H9 (cell line): ENCODE results near the gene ZNF738. TPM values are rescaled to one million over a fixed set of nuclear protein-coding genes. Genes with fewer than 3 reads are reported as not detected.

Source experiments
- DNase-seq: peaks from one replicate; pipeline ENCODE4 v3.0.0-alpha.2; 2017
- H2AFZ ChIP-seq: one replicate; pipeline ENCODE4 v1.6.1; 2013; ENCODE audit warnings: mild to moderate bottlenecking, low read length, control low read depth, moderate library complexity
- H2AK5ac ChIP-seq: 2 replicates; pipeline ENCODE4 v1.6.1; 2013; ENCODE audit warnings: low read length, control low read depth, mixed read lengths; ENCODE audit not compliant: insufficient read length
- H2BK120ac ChIP-seq: one replicate; pipeline ENCODE4 v1.6.1; 2013; ENCODE audit warnings: low read depth, mild to moderate bottlenecking, low read length, control low read depth, inconsistent platforms; ENCODE audit not compliant: poor library complexity, severe bottlenecking
- H2BK12ac ChIP-seq: 2 replicates; pipeline ENCODE4 v1.6.1; 2013; ENCODE audit warnings: low read length, control low read depth, mixed read lengths, low read depth; ENCODE audit not compliant: insufficient read length
- H2BK15ac ChIP-seq: 2 replicates; pipeline ENCODE4 v1.6.1; 2013; ENCODE audit warnings: low read depth, low read length, control low read depth
- H2BK20ac ChIP-seq: one replicate; pipeline ENCODE4 v1.6.1; 2013; ENCODE audit warnings: low read depth, mild to moderate bottlenecking, low read length, control low read depth, inconsistent platforms; ENCODE audit not compliant: poor library complexity, severe bottlenecking
- H2BK5ac ChIP-seq: 2 replicates; pipeline ENCODE4 v1.6.1; 2013; ENCODE audit warnings: low read length, control low read depth, mixed read lengths; ENCODE audit not compliant: insufficient read length
- H3K14ac ChIP-seq: 2 replicates; pipeline ENCODE4 v1.6.1; 2013; ENCODE audit warnings: low read length, control low read depth; ENCODE audit not compliant: insufficient read depth
- H3K18ac ChIP-seq: 2 replicates; pipeline ENCODE4 v1.6.1; 2013; ENCODE audit warnings: low read depth, mild to moderate bottlenecking, mixed read lengths, low read length, control low read depth; ENCODE audit not compliant: insufficient read length
- H3K23ac ChIP-seq: 2 replicates; pipeline ENCODE4 v1.6.1; 2013; ENCODE audit warnings: low read length, control low read depth, mixed read lengths, low read depth; ENCODE audit not compliant: insufficient read length
- H3K23me2 ChIP-seq: 2 replicates; pipeline ENCODE4 v1.6.1; 2013; ENCODE audit warnings: low read depth, mild to moderate bottlenecking, mixed read lengths, low read length, control low read depth; ENCODE audit not compliant: insufficient read length, poor library complexity, severe bottlenecking
- H3K27ac ChIP-seq: 2 replicates; pipeline ENCODE4 v1.5.1; 2013; ENCODE audit warnings: low read length, control low read depth, mixed read lengths, low read depth; ENCODE audit not compliant: insufficient read length
- H3K27me3 ChIP-seq: 2 replicates; pipeline ENCODE4 v1.6.1; 2013; ENCODE audit warnings: low read length, control low read depth, inconsistent platforms; ENCODE audit not compliant: insufficient read depth
- H3K4ac ChIP-seq: 2 replicates; pipeline ENCODE4 v1.6.1; 2013; ENCODE audit warnings: low read depth, mild to moderate bottlenecking, control low read depth, inconsistent platforms, low read length, moderate library complexity
- H3K4me1 ChIP-seq: 2 replicates; pipeline ENCODE4 v1.6.1; 2013; ENCODE audit warnings: low read length, control low read depth, inconsistent platforms; ENCODE audit not compliant: insufficient read depth
- H3K4me2 ChIP-seq: 2 replicates; pipeline ENCODE4 v1.6.1; 2013; ENCODE audit warnings: low read length, control low read depth, mixed read lengths; ENCODE audit not compliant: insufficient read length, insufficient read depth
- H3K56ac ChIP-seq: 2 replicates; pipeline ENCODE4 v1.6.1; 2013; ENCODE audit warnings: low read depth, mild to moderate bottlenecking, mixed read lengths, low read length, control low read depth; ENCODE audit not compliant: insufficient read length
- H3K79me1 ChIP-seq: 2 replicates; pipeline ENCODE4 v1.6.1; 2013; ENCODE audit warnings: low read depth, mild to moderate bottlenecking, moderate library complexity, low read length, control low read depth, inconsistent platforms; ENCODE audit not compliant: insufficient read depth, poor library complexity, severe bottlenecking
- H3K79me2 ChIP-seq: 2 replicates; pipeline ENCODE4 v1.6.1; 2013; ENCODE audit warnings: low read length, control low read depth, inconsistent platforms; ENCODE audit not compliant: insufficient read depth
- H3K9ac ChIP-seq: 2 replicates; pipeline ENCODE4 v1.6.1; 2013; ENCODE audit warnings: low read length, control low read depth, mixed read lengths; ENCODE audit not compliant: insufficient read length; ENCODE audit errors: extremely low read depth
- H3K9me3 ChIP-seq: one replicate; pipeline ENCODE4 v1.6.1; 2013; ENCODE audit warnings: low read depth, low read length, inconsistent platforms; ENCODE audit not compliant: control insufficient read depth
- H3T11ph ChIP-seq: one replicate; pipeline ENCODE4 v1.6.1; 2013; ENCODE audit warnings: mild to moderate bottlenecking, low read length, control low read depth, inconsistent platforms
- H4K20me1 ChIP-seq: one replicate; pipeline ENCODE4 v1.6.1; 2013; ENCODE audit not compliant: control insufficient read depth, insufficient read length, insufficient read depth
- H4K5ac ChIP-seq: 2 replicates; pipeline ENCODE4 v1.6.1; 2013; ENCODE audit warnings: low read depth, mild to moderate bottlenecking, mixed read lengths, low read length, control low read depth; ENCODE audit not compliant: insufficient read length
- H4K8ac ChIP-seq: replicated peaks from 2 replicates; pipeline ENCODE4 v1.6.1; 2013; ENCODE audit warnings: low read length, control low read depth, mixed read lengths, low read depth; ENCODE audit not compliant: insufficient read length
- H4K91ac ChIP-seq: 2 replicates; pipeline ENCODE4 v1.6.1; 2013; ENCODE audit warnings: low read depth, mild to moderate bottlenecking, moderate library complexity, mixed read lengths, low read length, control low read depth; ENCODE audit not compliant: insufficient read length
- H3K27ac Mint-ChIP-seq, 3 experiments: 2 replicates in 2 of 3; 3 replicates in 1 of 3; pipeline ENCODE4 v1.8.0; 2020 to 2021; ENCODE audit warnings: mixed read lengths in 3 of 3, mild to moderate bottlenecking in 1 of 3, moderate library complexity in 1 of 3
- H3K27me3 Mint-ChIP-seq: 2 replicates; pipeline ENCODE4 v1.8.0; 2021; ENCODE audit warnings: low read depth, mild to moderate bottlenecking, moderate library complexity, mixed read lengths
- H3K36me3 Mint-ChIP-seq, 3 experiments: 2 replicates in 2 of 3; 3 replicates in 1 of 3; pipeline ENCODE4 v1.8.0; 2020 to 2021; ENCODE audit warnings: low read depth in 3 of 3, mixed read lengths in 3 of 3; ENCODE audit not compliant: insufficient read depth in 1 of 3
- H3K4me1 Mint-ChIP-seq, 2 experiments: 2 replicates each; pipeline ENCODE4 v1.8.0; 2020; ENCODE audit warnings: mixed read lengths in 2 of 2
- H3K4me3 Mint-ChIP-seq, 2 experiments: 2 replicates in 1 of 2; 3 replicates in 1 of 2; pipeline ENCODE4 v1.8.0; 2020 to 2021; ENCODE audit warnings: mild to moderate bottlenecking in 2 of 2, mixed read lengths in 2 of 2, moderate library complexity in 1 of 2
- H3K9me3 Mint-ChIP-seq, 2 experiments: 2 replicates in 1 of 2; 3 replicates in 1 of 2; pipeline ENCODE4 v1.8.0; 2020; ENCODE audit warnings: mild to moderate bottlenecking in 2 of 2, mixed read lengths in 2 of 2, moderate library complexity in 1 of 2
- WGBS: extraction: QIAGEN DNeasy Blood & Tissue Kit; methylation state at CpG from one replicate; pipeline ENCODE4 v1.1.7; 2013; ENCODE audit warnings: missing lambda C conversion rate, low lambda C conversion rate, mixed read lengths; ENCODE audit not compliant: insufficient read length; ENCODE audit errors: extremely low coverage; 5-methylcytosine and 5-hydroxymethylcytosine counted together
- total RNA-seq: library from RNA; stranded (reverse); gene quantifications from 2 replicates; pipeline ENCODE4 v1.2.1, GENCODE V29; 2021
- TF ChIP-seq, protein P1 (sequence below): fragments of 200-600 bp; sonication (generic); conservative IDR thresholded peaks from 3 replicates; pipeline ENCODE4 v1.8.0; 2021; ENCODE audit warnings: antibody characterized with exemption, mild to moderate bottlenecking

Gene ZNF738
- total RNA-seq, 1 experiment from 2014 or later = 63.3 TPM

DNA sequence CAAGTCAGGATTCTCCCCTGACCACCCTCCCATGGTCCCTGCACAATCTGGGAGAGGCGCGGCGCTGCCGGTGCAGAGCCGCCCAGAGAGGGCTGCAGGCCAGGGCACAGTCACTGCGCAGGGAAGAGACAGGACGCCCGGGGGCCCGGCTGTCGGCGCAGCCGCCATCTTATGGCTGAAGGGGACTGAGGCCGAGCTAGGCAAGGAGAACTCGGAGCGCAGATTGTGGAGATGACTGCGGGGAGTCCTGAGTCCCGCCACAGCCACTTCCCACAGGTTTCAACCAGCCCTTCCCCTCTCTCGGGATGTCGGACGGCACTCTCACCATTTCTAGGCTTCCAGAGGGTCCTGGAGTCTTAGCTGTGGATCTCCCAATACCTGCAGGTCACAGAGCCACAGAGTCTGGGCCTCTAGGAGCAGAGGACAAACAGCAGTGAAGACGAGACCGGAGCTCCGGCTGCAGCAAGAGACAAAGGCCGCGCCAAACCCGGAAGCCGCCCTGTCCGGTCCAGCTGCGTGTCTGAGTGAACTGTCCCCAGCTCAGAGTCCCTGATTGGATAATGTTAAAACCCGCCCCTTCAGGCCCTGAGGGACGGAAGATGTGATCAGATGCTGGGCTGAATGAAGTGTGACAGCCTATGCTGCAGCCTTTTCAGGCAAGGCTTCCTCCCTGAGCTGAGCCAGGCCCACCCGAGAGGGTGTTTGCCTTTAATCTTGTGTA, 29.8 kb upstream of the ZNF738 start, which contains the start of gene ZNF708:
ZNF708 (minus strand) TSS at position 526 of the 721 bp plus-strand sequence; CDS start at position 328, 198 bp downstream.
- peak within 1 kb of the TSS; percentile 96 for H3K14ac ChIP-seq
- H3K36me3 Mint-ChIP-seq = peaks cover 26 to 32% (median 32%) of the 10 kb centered on the region in 3 experiments
- H3K27me3 Mint-ChIP-seq = no peaks in the 10 kb centered on the region; the same call in 1 of the 2 replicates
- TF ChIP-seq, protein P1, sequence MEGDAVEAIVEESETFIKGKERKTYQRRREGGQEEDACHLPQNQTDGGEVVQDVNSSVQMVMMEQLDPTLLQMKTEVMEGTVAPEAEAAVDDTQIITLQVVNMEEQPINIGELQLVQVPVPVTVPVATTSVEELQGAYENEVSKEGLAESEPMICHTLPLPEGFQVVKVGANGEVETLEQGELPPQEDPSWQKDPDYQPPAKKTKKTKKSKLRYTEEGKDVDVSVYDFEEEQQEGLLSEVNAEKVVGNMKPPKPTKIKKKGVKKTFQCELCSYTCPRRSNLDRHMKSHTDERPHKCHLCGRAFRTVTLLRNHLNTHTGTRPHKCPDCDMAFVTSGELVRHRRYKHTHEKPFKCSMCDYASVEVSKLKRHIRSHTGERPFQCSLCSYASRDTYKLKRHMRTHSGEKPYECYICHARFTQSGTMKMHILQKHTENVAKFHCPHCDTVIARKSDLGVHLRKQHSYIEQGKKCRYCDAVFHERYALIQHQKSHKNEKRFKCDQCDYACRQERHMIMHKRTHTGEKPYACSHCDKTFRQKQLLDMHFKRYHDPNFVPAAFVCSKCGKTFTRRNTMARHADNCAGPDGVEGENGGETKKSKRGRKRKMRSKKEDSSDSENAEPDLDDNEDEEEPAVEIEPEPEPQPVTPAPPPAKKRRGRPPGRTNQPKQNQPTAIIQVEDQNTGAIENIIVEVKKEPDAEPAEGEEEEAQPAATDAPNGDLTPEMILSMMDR = no peak
- peak within 1 kb of the TSS; percentile 77 for H3K27ac ChIP-seq
- H3K79me2 ChIP-seq = peaks cover 15% of the 10 kb centered on the region; the same call in 1 of the 2 replicates
- H2BK15ac ChIP-seq = no peak within 1 kb of the TSS
- H3T11ph ChIP-seq = no peak within 1 kb of the TSS
- H4K8ac ChIP-seq = no peak within 1 kb of the TSS
- H2AK5ac ChIP-seq = no peak within 1 kb of the TSS
- peaks cover 3% of the 10 kb centered on the region for H3K79me1 ChIP-seq
- no CpG with 5 or more reads among the region's 32 CpGs for WGBS
- no peak within 1 kb of the TSS for H3K23ac ChIP-seq
- H3K56ac ChIP-seq = peak within 1 kb of the TSS; percentile 75
- peaks cover 18 to 35% of the 10 kb centered on the region in 2 experiments for H3K9me3 Mint-ChIP-seq
- H2AFZ ChIP-seq = no peak within 1 kb of the TSS
- peak within 1 kb of the TSS; percentile 99 to 100 for H3K4me3 Mint-ChIP-seq
- H3K27ac Mint-ChIP-seq = peak within 1 kb of the TSS; percentile 100
- no peaks in the 10 kb centered on the region for H3K9me3 ChIP-seq
- H3K4me1 Mint-ChIP-seq = peaks cover 20 to 25% of the 10 kb centered on the region in 2 experiments
- H3K4ac ChIP-seq = peak within 1 kb of the TSS; percentile 72; the same call in 1 of the 2 replicates
- no peak within 1 kb of the TSS for H4K91ac ChIP-seq
- no peaks in the 10 kb centered on the region for H3K23me2 ChIP-seq
- H2BK12ac ChIP-seq = no peak within 1 kb of the TSS
- peak; percentile 92 for DNase-seq
- no peaks in the 10 kb centered on the region for H3K4me1 ChIP-seq
- peak within 1 kb of the TSS; percentile 99 for H3K18ac ChIP-seq
- H2BK20ac ChIP-seq = no peak within 1 kb of the TSS
- no peaks in the 10 kb centered on the region for H4K20me1 ChIP-seq
- H2BK5ac ChIP-seq = peak within 1 kb of the TSS; percentile 76
- peak within 1 kb of the TSS; percentile 35 for H4K5ac ChIP-seq
- peak within 1 kb of the TSS; percentile 100 for H3K9ac ChIP-seq
- H3K4me2 ChIP-seq = peak within 1 kb of the TSS; percentile 58
- peak within 1 kb of the TSS; percentile 15 for H2BK120ac ChIP-seq
- no peaks in the 10 kb centered on the region for H3K27me3 ChIP-seq
